ENCODE results near the gene MSL3.

Gene MSL3

DNA sequence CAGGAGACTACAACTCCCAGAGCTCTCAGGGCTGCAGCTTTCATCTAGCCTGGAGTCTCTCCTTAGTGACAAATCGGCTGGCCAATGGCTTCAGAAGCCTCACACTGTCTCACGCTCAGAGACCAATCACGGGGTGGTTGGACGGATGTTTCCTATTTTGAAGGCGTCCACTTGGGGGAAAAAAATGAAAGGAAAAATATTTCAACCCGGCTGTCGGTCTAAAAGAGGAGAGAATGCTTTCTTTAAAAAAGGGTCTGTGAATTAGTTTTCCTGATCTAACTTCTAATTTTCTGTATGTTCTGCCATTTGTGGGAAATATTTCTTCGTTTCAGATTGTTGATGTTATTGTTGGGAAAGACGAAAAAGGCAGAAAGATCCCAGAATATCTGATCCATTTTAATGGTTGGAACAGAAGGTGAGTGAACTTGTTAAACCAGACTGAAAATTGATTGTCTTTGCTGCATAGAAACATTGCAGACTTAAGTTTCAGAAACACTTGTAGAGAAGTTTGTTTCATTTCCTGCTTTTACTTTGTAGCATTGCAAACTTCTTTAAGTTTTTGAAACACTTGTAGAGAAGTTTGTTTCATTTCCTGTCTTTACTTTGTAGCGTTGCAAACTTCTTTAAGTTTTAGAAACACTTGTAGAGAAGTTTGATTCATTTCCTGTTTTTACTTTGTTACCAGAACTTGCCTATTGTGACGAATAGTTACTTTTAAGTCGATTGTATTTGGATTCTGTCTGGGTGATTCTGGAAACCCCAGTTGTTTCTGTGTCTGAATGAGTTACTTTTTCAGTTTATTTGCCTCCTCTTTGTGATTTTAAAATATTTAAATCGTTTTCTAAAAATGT is 1.6 kb downstream of the MSL3 start:
- DNase-seq, result peak; percentile 64

DNA sequence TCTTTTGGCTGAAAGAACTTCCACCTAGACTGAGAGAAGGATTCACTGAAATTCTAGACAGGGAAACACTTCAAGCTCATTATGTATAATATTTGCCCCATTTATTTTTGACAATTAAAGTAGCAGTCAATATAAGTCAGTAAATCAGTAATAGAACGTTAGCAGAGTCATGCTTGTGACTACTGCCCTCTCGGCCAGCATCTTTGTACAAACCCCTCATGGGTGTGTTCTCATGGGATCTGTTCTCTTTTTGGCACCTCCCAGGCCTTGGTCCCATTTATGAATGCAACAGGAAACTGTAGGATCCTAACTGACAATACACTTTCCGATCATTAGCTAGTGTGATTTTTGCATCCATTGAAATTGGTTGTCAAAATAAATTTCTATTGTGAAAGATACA is 2.9 kb downstream of the MSL3 start:
- no peak for DNase-seq

DNA sequence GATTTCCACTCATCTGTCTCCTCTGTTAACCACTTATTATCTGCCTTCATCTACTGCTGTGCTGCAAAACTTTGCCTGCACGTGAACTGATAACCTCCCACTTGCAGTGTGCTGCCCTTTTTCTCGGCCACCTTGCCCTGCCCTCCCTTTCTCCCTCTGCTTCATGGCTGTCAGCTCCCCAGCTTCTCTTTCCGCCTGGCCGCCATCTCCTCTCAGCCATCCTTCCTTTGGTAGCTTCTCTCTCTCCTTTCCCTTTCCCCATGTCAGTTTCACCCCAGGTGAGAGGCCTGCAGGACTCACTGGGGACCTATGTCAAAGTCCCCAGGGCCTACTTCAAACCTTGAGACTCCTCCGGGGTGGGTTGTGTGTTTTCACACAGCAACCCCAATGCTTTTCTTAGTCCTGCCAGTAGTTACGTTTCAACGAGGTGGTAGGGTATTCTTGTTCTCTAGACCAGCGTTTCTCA is 6.6 kb downstream of the MSL3 start:
- DNase-seq, result no peak

DNA sequence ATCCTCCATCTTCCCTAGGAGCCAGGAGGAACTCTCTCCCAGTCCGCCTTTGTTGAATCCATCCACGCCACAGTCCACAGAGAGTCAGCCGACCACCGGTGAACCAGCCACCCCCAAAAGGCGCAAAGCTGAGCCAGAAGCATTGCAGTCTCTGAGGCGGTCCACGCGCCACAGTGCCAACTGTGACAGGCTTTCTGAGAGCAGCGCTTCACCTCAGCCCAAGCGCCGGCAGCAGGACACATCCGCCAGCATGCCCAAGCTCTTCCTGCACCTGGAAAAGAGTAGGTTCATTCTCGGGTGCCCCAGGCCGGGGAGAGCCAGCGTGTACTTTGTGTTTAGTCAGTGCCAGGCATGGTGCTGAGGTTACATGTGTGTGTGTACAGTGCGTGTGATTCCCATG is 7.4 kb downstream of the MSL3 start:
- no peak for DNase-seq

DNA sequence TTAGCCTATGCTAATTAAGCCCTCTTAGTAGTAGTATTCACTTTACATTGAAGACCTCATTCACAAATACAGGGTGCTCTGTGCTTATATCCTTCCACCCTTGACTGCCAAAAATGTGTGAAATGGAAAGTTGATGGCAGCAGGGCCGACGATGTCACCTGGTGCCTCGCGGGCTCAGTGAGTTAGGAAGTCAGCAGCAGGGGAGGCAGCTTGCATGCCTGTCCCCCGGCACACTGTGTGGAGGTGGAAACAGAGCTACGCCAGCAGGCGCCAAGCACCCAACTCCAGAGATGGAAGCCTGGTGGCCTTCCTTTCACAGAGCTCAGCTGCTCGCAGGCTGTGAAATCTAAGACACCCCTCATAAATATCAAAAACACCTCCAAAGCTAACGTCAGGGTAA is 8.4 kb downstream of the MSL3 start:
- no peak for DNase-seq

DNA sequence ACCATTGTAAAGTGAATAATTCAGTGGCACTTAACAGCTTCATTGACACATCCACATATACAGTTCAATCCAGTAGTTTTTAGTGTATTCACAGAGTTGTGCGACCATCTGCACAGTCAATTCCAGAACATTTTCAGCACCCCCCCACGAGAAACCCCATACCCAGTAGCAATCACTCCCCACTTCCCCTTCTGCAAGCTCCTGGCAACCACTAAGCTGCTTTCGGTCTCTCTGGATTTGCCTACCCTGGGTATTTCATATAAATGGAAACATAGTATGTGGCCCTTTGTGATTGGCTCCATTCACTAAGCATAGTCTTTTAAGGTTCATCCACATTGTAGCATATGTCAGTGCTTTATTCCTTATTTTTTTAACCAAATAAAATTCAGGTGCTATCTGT is 10.0 kb downstream of the MSL3 start:
- DNase-seq, result no peak

DNA sequence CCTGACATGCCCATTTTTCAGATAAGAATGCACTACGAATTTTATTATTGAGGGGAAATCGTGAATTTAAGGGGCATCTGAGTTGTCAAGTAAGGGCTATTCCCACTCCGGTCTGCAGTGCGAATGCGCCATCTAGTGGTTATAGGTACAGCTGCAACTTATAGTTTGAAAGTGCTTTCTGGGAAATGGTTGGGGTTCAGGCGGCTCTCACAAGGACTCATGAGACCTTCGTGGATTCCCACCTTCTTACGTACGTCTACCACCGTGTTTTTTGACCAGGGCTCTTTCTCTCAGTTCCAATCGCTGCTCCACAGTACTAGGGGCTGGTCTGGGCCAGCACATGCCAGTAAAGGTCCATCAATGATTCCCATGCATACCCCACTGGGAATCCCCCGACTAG is 12.3 kb downstream of the MSL3 start:
- peak; percentile 27 for DNase-seq

DNA sequence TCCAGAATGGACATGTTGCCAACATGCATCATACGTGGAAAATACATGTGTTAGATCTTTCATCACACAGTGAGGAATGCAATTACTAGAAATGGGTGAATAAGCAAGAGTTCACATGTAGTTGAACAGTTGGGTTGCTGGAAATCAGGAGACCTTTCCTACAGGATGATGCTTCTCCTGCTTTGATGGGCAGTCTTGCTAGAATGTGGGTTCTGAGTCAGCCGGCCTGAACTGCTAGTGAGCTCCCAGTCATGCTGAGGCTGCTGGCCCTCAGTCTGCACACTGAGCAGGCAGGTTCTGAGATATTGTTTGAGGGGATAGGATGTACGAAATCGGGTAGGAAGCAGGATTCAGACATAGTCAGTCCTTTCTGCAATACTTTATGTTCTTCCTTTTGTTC is 20.2 kb downstream of the MSL3 start:
- DNase-seq, result no peak

DNA sequence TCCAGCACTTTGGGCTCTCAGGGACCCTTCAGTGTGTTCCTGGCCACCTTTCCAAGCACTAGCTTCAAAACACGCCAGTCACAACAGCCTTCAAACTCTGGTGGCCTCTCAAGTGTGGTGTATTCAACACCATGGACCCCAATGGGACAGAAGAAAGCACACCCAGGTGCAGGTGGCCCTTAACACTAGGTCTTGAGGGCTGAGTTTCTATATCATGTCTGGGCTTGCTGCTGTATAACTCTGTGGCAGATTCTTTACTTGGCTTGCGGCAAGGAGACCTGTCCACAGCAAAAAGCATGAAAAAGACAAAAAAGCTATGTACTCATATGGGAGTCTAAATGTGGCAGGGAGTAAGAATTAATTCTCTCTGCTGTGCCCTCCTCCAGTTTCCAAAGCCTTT is 23.1 kb downstream of the MSL3 start:
- DNase-seq, result no peak

DNA sequence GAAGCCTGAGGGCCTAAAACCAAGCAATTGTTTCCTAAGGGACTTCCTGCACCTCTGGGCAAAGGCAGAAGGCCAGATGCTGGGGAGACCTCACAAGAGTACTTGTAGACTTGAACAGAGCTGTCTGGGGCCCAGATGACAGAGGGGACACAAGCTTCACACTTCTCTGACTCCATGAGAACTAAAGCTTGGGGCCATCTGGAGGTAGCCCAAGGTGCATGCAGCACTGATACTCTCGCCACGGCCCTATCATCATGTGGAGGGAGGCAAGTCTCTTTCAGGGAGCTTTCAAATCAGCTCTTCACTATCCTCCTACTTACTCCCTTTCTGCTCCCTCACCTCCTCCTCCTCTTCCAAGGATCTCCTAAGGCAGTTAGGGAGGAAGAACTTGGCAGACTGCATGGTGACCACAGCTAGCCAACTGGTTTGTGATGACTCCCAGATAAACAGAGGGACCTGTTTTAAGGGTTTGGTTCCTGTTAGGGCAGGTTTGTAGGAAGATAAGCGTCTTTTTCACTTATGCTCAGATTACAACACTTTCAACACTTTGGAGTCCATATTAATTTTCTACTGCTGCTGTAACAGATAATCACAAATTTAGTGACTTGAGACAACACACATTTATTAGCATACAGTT is 23.8 kb downstream of the MSL3 start:
- DNase-seq, result no peak

DNA sequence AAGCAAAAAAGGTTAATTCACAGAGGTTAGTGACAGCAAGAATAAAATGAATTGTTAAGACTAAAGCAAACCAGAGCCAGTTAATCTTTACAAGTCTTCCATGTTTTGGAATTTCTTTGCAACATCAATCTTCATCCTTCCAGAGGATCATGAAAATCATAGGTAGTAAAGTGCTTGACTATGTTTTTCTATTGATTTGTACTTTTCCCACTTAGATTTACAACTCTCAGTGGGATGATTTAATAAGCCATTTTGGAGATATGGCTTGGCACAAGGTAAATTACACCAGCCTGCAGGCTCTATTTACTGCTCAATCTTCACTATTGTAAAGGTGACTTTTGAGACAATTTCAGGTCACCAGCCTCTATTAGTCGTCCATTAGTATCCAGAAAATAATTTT is 26.5 kb downstream of the MSL3 start:
- DNase-seq, result no peak

DNA sequence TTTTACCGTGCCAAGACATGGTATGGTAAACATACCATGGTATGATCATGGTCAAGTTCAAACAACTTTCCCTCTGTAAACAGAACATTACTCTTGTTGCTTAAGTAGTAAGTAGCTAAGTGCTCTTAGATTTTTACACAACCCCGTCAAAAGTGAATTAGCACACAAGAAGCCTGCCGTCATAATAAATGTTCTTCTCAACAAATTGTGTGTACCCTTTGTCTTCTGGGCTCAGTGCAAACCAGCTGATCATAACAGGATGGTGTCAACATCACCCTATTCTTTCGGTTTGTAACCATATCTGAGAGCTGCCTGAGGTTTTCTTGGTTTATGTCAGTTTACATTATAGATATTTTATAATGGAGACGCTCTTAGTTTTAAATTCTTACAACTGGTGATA is 28.8 kb downstream of the MSL3 start:
- DNase-seq, result no peak

DNA sequence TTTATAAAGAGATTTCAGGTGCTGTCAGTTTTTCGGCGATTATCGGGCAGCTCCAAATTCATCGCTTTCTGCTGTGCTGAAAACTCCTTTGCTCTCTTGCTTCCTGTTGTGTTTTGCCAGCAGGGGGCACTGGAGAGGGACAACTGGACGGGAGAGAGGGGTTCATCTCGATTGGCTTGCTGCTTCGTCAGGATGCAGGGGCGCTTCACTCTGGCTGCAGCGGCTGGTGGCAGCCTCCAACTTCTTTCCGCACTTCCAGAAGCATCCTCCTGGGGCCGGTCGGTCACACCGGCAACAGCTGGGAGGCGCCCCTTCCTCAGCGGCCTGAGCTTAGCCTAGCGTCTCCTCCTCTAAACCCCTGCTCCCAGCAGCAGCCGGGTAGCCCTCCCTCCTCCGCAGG is 29.5 kb downstream of the MSL3 start:
- peak; percentile 53 for DNase-seq

DNA sequence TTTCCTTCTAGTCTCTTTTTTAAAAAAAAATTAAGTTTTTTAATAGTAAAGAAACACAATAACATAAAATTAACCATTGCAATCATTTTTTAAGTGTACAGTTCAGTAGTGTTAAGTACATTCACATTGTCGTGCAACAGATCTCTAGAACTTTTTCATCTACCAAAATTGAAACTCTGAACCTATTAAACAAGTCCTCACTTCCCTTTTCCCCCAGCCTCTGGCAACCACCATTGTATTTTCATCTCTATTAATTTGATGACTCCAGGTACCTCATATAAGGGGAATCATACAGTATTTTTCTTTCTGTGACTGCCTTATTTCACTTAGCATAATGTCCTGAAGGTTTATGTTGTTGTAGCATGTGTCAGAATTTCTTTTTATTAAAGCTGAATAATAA is 31.8 kb downstream of the MSL3 start:
- no peak for DNase-seq

DNA sequence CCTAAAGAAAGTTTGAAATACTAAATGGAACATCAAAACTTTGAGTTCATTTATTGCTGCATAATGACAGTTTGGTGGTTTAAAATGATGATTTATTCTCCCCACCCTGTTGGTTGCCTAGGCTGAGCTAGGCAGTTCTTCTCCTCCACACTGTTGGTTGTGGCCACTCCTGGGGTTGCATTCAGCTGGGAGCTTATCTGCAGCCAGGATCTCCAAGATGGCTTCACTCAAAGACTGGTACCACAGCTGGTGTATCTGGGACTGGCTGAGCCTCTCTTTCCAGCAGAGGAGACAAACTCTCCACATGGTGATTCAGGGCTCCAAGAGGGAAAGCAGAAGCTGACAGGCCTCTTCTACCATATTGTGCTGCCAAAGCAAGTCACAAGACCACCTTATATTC is 33.1 kb downstream of the MSL3 start:
- no peak for DNase-seq

DNA sequence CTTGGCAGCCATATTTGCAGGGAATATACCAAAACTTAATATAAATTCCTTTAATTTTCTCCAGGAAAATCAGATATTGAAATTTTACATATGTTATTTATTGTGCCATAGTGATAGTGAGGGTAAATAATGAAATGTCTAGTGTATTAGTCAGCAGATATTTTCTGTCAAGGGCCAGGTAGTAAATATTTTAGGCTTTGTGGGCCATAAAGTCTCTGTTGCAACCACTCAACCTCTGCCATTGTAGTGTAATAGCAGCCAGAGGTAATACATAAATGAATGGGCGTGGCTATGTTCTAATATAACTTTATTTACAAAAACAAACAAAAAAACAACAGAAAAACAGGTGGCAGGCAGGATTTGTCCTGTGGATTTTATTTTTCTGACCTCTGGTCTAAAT is 33.5 kb downstream of the MSL3 start:
- no peak for DNase-seq

DNA sequence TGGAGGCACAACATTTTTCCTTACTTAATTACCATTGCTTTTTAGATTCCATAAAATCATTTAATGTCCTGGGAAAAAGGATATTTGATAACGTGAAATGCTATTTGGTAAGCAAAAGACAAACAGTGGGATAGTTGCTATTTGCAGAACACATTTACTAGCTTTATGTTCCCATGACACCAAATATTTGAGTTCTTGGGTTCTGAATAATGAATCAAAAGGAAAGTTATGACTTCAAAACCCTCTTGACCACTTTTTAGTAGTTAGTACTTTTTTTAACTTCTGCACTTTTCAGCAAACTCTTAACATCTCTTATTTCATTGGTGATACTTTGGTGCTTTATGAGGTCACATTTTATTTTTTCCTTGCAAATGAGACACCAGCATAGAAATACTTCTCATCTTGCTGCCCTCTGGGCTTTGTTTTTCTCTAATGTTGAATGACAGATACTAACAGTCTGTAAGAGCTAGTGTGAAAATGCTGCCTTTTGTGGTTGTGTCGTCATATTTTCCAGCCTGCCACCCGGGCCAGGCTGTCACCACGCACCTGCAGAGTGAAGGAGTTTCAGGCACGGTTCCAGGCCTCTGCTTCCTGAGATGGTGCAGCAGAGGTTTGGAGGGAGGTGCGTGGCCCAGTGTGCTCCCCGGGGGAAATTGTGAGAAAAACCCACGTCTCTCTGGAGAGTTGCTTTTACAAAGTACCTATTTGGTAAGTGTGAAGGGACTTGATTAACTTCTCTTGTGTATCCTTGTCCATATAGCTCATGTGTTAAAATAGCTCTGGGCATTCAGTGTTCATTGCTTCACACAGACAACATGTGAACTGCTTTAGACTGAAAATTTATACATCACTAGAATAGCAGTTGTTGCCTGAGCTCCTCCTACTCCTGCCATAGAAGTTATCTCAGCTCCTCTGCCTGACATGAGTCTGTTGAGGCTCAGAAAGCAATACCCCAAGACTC is 34.7 kb downstream of the MSL3 start:
- peak; percentile 53 for DNase-seq

DNA sequence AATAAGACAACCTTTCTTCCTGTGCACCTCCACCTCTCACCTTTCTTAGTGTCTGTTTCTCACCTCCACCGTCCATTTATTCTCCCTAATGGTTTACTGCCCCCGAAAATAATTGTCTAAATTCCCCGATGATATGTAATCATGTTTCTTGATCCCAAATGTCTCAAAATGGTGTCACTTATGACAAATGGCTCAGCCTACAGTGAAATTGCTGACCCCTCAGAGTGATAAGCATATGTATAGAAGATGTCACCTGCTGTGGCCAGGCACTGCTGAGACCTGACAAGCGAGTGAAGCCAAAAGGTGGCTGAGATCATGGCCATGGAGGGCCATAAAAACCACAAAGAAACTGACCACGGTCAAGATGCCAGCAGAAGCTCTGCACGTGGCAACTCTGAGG is 35.7 kb downstream of the MSL3 start:
- DNase-seq, result no peak

DNA sequence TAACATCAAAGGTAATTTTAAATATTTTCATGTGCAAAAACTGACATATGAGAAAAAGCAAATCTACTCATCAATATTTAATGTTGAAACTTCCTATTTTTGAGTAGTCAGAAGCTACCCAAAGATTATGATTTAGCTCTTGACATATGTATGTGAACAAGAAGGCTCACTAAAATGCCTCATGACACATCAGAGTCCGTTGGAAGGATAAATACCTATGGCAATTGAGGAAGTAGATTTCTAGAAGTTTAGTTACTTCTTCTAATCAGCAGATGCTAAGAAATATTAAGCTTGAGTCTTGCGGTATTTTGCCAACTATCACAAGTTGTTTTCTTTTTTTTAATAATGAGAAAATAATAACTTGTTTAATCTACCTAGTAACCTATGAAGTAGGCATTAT is 55.3 kb downstream of the MSL3 start:
- DNase-seq, result no peak
